GM12874 (cell line): ENCODE results near the gene PPP4R1.

Source experiments
- TF ChIP-seq, protein P1 (sequence below): IDR thresholded peaks from 2 replicates; pipeline ENCODE4 v1.5.1; 2011; ENCODE audit warnings: low read depth, mild to moderate bottlenecking, control low read depth, low read length, moderate library complexity; ENCODE audit not compliant: insufficient read depth

The PPP4R1 gene

DNA sequence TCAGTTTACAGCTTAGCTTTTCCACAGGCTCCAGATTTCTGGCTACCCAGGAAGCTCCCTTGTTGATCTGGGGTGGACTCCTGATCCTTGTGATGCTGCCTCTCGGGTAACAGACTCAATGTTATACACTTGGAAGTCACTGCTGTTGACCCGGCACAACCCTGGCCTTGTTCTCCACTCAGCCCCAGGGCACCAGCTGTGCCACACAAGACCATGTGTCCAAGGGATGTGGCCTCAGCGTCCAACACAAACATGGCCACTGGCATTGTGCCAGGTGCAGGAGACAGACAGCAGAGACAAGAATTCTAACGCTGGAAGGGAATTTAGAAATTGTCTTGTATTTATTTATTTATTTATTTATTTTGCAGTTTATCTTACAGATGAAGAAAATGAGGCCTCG is 39.0 kb upstream of the PPP4R1 start:
- TF ChIP-seq, protein P1, sequence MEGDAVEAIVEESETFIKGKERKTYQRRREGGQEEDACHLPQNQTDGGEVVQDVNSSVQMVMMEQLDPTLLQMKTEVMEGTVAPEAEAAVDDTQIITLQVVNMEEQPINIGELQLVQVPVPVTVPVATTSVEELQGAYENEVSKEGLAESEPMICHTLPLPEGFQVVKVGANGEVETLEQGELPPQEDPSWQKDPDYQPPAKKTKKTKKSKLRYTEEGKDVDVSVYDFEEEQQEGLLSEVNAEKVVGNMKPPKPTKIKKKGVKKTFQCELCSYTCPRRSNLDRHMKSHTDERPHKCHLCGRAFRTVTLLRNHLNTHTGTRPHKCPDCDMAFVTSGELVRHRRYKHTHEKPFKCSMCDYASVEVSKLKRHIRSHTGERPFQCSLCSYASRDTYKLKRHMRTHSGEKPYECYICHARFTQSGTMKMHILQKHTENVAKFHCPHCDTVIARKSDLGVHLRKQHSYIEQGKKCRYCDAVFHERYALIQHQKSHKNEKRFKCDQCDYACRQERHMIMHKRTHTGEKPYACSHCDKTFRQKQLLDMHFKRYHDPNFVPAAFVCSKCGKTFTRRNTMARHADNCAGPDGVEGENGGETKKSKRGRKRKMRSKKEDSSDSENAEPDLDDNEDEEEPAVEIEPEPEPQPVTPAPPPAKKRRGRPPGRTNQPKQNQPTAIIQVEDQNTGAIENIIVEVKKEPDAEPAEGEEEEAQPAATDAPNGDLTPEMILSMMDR: no peak

DNA sequence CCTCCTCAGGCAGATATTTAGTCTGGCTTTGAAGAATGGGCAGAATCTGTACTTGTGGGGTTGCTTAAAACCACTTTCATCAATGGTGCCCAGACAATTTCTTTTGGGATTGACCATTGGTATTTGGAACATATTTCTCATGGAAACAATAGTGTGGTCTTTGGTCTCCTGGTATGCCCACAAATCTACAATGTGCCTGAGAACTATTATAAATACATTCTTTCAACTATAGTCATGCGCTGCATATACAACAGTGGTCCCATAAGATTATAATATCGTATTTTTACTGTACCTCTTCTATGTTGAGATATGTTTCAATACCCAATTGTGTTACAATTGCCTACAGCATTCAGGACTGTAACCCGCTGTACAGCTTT is 34.8 kb upstream of the PPP4R1 start:
- TF ChIP-seq, protein P1: no peak

DNA sequence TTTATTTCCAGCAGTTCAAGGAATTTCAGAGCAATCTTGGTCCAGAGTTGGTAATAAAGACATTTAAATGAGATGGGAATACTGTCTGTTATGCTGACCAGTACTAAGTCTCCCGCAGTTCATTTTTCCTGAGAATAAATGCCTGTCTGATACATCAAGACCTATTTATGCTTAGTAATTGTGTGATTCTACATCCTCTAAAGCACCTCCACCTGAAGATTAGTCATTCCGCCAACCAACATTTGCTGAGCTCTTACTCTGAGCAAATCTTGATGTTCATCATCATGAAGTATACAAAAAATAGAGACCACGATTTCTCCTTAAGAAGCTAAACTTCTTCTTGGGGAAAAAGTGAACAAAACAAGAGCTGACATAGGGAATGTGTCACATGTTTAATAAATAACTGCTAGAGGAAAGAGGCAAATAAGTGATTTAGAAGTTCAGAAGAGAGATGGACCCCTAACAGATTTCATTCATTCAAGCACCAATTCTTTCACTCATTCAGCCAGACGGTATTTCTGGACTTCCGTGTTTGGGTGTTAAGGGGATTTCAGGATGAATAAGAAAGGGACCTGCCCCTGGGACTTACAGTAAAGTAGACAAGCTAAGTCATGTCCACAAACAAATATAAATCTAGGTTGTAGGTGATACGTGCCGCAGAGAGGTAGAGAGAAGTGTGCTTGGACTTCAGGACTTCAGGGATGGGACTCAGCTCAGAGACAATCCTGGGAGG is 34.2 kb upstream of the PPP4R1 start:
- TF ChIP-seq, protein P1: no peak

DNA sequence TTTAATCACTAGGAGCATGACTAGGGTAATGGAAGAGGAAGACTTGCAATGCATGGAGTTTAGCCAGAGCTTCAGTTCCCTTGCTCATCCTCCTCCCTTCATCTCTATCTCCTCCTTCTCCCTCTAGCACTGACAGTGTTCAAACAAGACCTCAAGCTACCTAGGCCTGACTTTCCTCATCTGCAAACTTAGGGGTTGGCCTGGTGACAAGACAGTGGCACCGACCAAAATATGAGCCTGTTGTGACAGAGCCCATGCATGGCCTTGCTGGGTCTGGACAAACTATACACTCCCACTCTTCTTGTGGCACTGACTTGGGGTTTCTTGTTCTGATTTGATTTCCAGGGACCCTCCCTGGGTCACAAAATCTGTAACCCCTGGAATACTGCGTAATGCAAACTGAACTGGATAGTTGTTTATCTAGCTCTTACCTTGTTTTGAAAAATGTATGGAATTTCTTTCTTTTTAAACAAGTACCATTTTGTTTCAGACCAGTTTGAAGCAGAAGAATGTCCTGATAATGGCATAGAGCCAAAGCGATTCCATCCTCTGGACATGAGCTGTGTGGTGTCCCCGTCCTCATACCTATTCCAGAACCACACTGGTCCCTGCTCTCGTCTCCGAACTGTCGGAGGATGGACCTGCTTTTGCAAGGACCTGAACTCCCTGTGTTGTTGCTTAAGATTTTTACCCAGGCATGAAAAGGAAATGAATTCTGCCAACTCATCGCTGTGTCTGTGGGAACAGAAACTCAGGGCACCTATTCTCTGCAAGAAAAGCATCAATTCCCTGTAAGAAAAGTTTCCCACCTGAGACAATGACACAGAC is 33.4 kb upstream of the PPP4R1 start:
- TF ChIP-seq, protein P1: no peak

DNA sequence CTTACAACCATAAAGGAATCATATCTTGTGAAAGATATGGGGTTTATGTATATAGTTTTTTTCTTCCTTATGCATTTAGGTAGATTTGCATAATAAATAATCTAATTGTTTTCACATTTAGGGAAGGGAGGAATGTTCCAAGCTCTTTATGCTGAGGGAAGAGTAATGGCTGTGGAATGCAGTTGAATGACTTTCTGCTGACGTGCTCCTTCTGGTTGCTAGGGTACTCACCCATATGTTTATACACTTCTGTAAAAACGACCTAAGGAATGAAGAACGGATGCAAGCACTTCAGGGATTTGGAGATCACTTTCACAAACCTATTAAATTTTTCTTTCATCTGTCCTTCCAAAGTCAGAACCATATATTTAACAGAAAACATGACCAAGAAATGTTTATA is 29.2 kb upstream of the PPP4R1 start:
- TF ChIP-seq, protein P1: no peak

DNA sequence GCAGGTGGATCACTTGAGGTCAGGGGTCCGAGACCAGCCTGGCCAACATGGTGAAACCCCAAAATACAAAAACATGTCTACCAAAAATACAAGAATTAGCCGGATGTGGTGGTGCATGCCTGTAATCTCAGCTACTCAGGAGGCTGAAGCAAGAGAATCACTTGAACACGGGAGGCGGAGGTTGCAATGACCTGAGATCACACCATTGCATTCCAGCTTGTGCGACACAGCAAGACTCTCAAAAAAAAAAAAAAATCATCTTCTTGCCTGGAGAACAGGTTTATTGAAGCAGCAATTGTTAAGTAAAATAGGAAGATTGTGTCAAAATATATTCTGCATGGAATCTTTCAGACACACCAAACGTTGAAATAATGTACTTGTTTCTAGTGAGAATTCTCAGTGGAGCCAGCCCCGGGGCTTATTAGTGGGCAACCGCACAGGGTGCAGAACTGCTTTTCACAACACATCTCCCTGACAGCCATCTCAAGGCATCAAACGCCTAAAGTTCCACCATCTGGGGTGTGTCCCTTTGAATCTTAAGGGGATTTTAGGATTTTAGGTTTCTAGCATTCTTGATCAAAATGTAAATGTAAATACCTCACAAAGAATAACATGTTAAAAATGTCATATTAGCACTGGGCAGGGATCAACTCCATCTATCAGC is 28.6 kb upstream of the PPP4R1 start:
- TF ChIP-seq, protein P1: no peak

DNA sequence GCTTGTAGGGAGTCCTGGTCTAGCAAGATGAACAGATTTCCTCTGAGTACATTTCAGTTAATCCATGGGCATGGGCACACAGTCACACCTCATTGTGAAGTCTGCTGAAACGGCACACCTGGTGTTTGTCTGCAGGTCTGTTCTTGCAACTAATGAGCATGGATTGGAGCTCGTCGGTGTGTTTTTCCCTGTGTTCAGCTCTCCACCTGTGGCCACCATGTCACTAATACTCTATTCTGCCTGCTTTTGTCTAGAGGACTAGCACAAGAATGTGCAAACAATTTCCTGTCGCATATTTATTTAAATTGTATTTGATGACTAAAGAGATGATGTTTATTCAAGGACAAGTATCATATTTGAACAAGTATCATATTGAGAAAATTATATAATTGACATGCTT is 24.5 kb upstream of the PPP4R1 start:
- TF ChIP-seq, protein P1: no peak
